SU-DHL-6 (cell line): ENCODE data around the gene RIOX2.

Source experiments
- CTCF ChIP-seq: fragments of 200-600 bp; sonication (generic); IDR thresholded peaks from one replicate; pipeline ENCODE4 v1.5.1; 2017; ENCODE audit warnings: antibody characterized with exemption, mild to moderate bottlenecking, low read length, moderate library complexity; ENCODE audit not compliant: insufficient read depth, poor library complexity, severe bottlenecking
- EZH2phosphoT487 ChIP-seq: fragments of 200-600 bp; sonication (generic), shearing (Covaris generic); conservative IDR thresholded peaks from 2 replicates; pipeline ENCODE4 v1.6.1; 2018; ENCODE audit warnings: mild to moderate bottlenecking, antibody characterized with exemption, low read length, moderate library complexity, mixed read lengths

DNA sequence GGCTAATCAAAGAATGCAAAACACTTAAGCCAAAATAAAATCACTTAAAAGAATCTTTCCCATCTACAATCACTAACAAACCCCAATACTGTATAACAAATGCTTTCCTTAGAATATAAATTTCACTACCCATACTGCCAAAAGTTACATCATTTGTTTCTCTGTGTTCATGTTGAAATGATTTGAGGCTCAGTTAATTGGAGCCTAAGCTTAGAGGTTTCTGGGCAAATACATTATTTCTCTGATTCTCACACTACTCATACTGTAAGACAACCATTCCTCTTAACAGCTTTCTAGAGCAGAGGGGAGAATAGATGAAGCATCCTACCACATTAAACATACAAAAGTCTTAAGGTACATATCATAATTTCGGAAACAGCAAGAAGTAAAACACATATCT is 2.1 kb downstream of the RIOX2 start:
- TF ChIP-seq CTCF (no peak), EZH2phosphoT487 (no peak)
